GM23248 (cell line): ENCODE data around the gene DUSP22. TPM values are rescaled to one million over a fixed set of nuclear protein-coding genes. Genes with fewer than 3 reads are reported as not detected.

ENCODE experiments used
- DNase-seq: peaks from one replicate; pipeline ENCODE4 v3.0.0-alpha.2; 2015
- H2AFZ ChIP-seq: fragments of 200-600 bp; sonication (generic); 2 replicates; pipeline ENCODE4 v1.6.1; 2016; ENCODE audit warnings: antibody characterized with exemption
- H3F3A ChIP-seq: fragments of 200-600 bp; sonication (generic); 2 replicates; pipeline ENCODE4 v1.6.1; 2016; ENCODE audit warnings: mild to moderate bottlenecking, antibody characterized with exemption, mixed run types; ENCODE audit not compliant: insufficient read depth
- H3K27ac ChIP-seq: fragments of 200-600 bp; sonication (generic); 2 replicates; pipeline ENCODE4 v1.5.1; 2016; ENCODE audit warnings: mild to moderate bottlenecking
- H3K27me3 ChIP-seq: fragments of 200-600 bp; sonication (generic); replicated peaks from 2 replicates; pipeline ENCODE4 v1.6.1; 2016; ENCODE audit warnings: mild to moderate bottlenecking; ENCODE audit not compliant: insufficient read depth
- H3K36me3 ChIP-seq: fragments of 200-600 bp; sonication (generic); 2 replicates; pipeline ENCODE4 v1.6.1; 2016; ENCODE audit warnings: low read depth, mild to moderate bottlenecking
- H3K4me1 ChIP-seq: fragments of 200-600 bp; sonication (generic); 2 replicates; pipeline ENCODE4 v1.6.1; 2016; ENCODE audit warnings: mild to moderate bottlenecking; ENCODE audit not compliant: insufficient read depth
- H3K4me2 ChIP-seq: fragments of 200-600 bp; sonication (generic); one replicate; pipeline ENCODE4 v1.6.1; 2016; ENCODE audit warnings: mild to moderate bottlenecking; ENCODE audit not compliant: unreplicated experiment
- H3K4me3 ChIP-seq: fragments of 200-600 bp; sonication (generic); 2 replicates; pipeline ENCODE4 v1.5.1; 2016; ENCODE audit warnings: mild to moderate bottlenecking
- H3K79me2 ChIP-seq: fragments of 200-600 bp; sonication (generic); 2 replicates; pipeline ENCODE4 v1.6.1; 2016; ENCODE audit warnings: mild to moderate bottlenecking; ENCODE audit not compliant: insufficient read depth
- H3K9ac ChIP-seq: fragments of 200-600 bp; sonication (generic); 2 replicates; pipeline ENCODE4 v1.6.1; 2016; ENCODE audit warnings: mild to moderate bottlenecking
- H3K9me2 ChIP-seq: fragments of 200-600 bp; sonication (generic); 2 replicates; pipeline ENCODE4 v1.6.1; 2016; ENCODE audit warnings: mixed run types, mild to moderate bottlenecking, moderate library complexity; ENCODE audit not compliant: insufficient read depth
- H3K9me3 ChIP-seq: fragments of 200-600 bp; sonication (generic); one replicate; pipeline ENCODE4 v1.6.1; 2017; ENCODE audit warnings: low read depth
- H4K20me1 ChIP-seq: fragments of 200-600 bp; sonication (generic); 2 replicates; pipeline ENCODE4 v1.6.0; 2016; ENCODE audit not compliant: insufficient read depth
- EZH2 ChIP-seq: fragments of 200-600 bp; sonication (generic); IDR thresholded peaks from 2 replicates; pipeline ENCODE4 v1.6.1; 2018; ENCODE audit warnings: antibody characterized with exemption, mild to moderate bottlenecking; ENCODE audit not compliant: insufficient read depth, poor library complexity, severe bottlenecking
- EZH2phosphoT487 ChIP-seq: fragments of 200-600 bp; sonication (generic); IDR thresholded peaks from 2 replicates; pipeline ENCODE4 v1.6.1; 2018; ENCODE audit warnings: antibody characterized with exemption, moderate library complexity, mild to moderate bottlenecking, low read depth; ENCODE audit not compliant: insufficient read depth
- WGBS, 2 experiments: methylation state at CpG; one replicate each; pipeline ENCODE4 v1.1.6; 2015 to 2017; ENCODE audit warnings: low lambda C conversion rate in 2 of 2, low coverage in 1 of 2; ENCODE audit errors: missing lambda C conversion rate in 2 of 2; 5-methylcytosine and 5-hydroxymethylcytosine counted together
- in situ Hi-C: fragments of 300-500 bp; cut with MboI; formaldehyde crosslinking; loops from 2 replicates; pipeline ENCODE4 v1.15.0; 2020
- polyA plus RNA-seq: library from polyadenylated mRNA; unstranded; fragments of >200 nt; fragmentation: Nextera tagmentation; extraction: Ambion mirVana; gene quantifications from 2 replicates; pipeline ENCODE4 v1.2.1, GENCODE V29; 2016
- total RNA-seq: library from RNA; depleted of rRNA; stranded (reverse); fragments of >200 nt; shearing (Covaris generic); gene quantifications from 2 replicates; pipeline ENCODE4 v1.2.3, GENCODE V29; 2014

DUSP22 gene
- total and polyA plus RNA-seq, 2 experiments from 2014 or later = 12.4 to 15.7 TPM

DNA sequence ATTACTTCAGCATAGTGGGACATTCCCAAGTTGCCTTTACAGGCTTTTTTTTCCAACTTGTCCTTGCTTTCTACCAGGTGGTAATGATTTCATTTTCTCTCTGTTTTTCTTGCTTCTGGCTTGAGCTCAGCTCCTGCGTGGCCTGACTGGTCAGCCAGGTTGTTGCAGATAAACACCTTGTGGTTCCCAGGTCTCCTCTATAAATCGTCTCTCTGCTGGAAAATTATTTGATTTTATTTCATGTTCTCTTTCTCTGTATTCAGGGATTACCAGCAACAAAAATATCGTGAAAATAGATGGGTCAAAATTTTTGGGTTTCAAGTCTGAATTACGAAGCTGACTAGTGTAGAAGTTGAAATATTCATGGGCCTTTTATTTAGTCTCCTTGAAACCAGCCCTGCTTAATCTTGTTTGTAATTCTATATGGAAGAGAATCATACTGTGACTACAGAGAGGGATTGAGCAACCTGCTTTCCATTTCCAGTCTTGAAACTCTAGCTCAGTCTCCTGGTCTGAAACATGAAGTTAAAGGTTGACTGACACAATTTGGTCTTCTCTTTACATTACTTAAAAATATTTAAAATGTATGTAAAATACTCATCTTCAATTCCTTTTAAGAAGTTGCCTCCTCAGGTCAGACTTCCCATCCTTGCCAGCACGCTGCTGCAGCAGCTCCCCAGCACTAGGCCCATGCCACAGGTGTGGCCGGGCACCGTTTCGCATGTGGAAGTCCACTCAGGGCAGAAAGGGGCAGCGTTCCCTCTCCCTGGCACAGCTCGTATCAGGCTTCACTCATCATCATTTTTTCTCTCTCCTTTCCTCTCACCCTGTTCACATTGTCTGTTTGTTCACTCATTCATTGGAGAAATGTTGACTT is 7.1 kb downstream of the DUSP22 start:
- Histone ChIP-seq H3K4me2 (no peak overlapping the region), H3K9me3 (no peaks in the 10 kb centered on the region), H2AFZ (no peak overlapping the region), H3K4me1 (no peaks in the 10 kb centered on the region), H3K9ac (no peak overlapping the region), H4K20me1 (no peaks in the 10 kb centered on the region), H3K27ac (no peak overlapping the region), H3K4me3 (no peak overlapping the region), H3F3A (no peaks in the 10 kb centered on the region), H3K36me3 (no peaks in the 10 kb centered on the region), H3K9me2 (no peaks in the 10 kb centered on the region), H3K79me2 (no peaks in the 10 kb centered on the region), H3K27me3 (no peaks in the 10 kb centered on the region)
- no peak for TF ChIP-seq EZH2phosphoT487
- TF ChIP-seq EZH2 = no peak
- 41 to 46% methylated on average over 10 of the region's 10 CpGs for WGBS, 2 experiments
- in situ Hi-C loops = no loop called here
- DNase-seq = no peak

GRCh38 chr6:300026-300425 is 7.7 kb downstream of the DUSP22 start:
- in situ Hi-C loops = no loop called here
- no peaks in the 10 kb centered on the region for H3K36me3 ChIP-seq
- no peaks in the 10 kb centered on the region for H3K79me2 ChIP-seq
- no peaks in the 10 kb centered on the region for H3K4me1 ChIP-seq
- no peak overlapping the region for H2AFZ ChIP-seq
- no peaks in the 10 kb centered on the region for H3K27me3 ChIP-seq
- H3K4me3 ChIP-seq = no peak overlapping the region
- DNase-seq = no peak
- no peak overlapping the region for H3K9ac ChIP-seq
- no peaks in the 10 kb centered on the region for H3K9me2 ChIP-seq
- H3F3A ChIP-seq = no peaks in the 10 kb centered on the region
- TF ChIP-seq EZH2phosphoT487 = no peak
- TF ChIP-seq EZH2 = no peak
- H3K9me3 ChIP-seq = no peaks in the 10 kb centered on the region
- H3K27ac ChIP-seq = no peak overlapping the region
- WGBS, 2 experiments = 50 to 55% methylated on average over 6 of the region's 6 CpGs
- H3K4me2 ChIP-seq = no peak overlapping the region
- H4K20me1 ChIP-seq = no peaks in the 10 kb centered on the region

DNA sequence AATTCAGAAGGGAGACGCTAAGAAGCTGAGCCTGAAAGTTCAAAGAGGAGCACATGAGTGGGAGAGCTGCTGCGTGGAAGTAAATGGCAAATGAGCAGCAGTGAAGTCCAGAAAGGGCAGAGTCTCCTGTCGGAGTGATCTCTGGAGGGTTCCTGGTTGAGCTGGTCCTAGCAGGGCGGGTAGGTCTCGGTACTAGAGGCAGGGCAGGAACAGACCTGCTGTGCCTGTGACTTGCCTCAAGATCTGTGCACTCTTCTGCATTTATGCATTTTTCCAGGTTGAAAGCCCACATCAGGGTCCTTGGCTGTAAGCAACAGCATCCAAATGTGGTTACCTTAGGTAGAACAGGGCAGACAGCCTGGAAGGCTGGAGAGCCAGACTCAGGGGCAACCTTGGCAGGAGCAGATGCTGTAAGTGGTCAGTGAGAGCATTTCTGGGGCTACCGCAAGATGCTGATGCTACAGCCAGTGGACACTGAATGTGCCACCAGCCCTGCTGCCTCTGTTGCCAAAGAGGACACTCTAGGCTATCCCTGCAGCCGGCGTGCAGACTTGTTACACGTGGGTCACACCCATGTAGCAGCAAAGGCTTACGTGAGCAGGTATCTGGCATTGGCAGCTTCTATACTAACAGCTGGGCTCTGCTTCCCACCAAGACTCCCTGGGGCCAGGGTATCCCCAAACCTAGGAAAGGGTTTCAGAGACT is 8.4 kb downstream of the DUSP22 start:
- TF ChIP-seq EZH2 = no peak
- TF ChIP-seq EZH2phosphoT487 = no peak
- Histone ChIP-seq H3K36me3 (no peaks in the 10 kb centered on the region), H3K9ac (no peak overlapping the region), H3F3A (no peaks in the 10 kb centered on the region), H3K27ac (no peak overlapping the region), H4K20me1 (no peaks in the 10 kb centered on the region), H3K4me3 (no peak overlapping the region), H3K4me1 (no peaks in the 10 kb centered on the region), H3K9me2 (no peaks in the 10 kb centered on the region), H2AFZ (no peak overlapping the region), H3K27me3 (no peaks in the 10 kb centered on the region), H3K4me2 (no peak overlapping the region), H3K79me2 (no peaks in the 10 kb centered on the region), H3K9me3 (no peaks in the 10 kb centered on the region)
- DNase-seq = no peak
- WGBS, 2 experiments = 62 to 66% methylated on average over 10 of the region's 10 CpGs
- in situ Hi-C loops = no loop called here

- 66 to 71% methylated on average over 8 of the region's 8 CpGs for WGBS, 2 experiments
- TF ChIP-seq EZH2 = no peak
- TF ChIP-seq EZH2phosphoT487 = no peak
- in situ Hi-C loops = no loop called here
These were observed 9.2 kb downstream of the DUSP22 start for GRCh38 chr6:301526-301925.

More at GRCh38 chr6:301526-301925, 9.2 kb downstream of the DUSP22 start:
- no peaks in the 10 kb centered on the region for H3K79me2 ChIP-seq
- no peaks in the 10 kb centered on the region for H3F3A ChIP-seq
- H3K9ac ChIP-seq = no peak overlapping the region
- H3K4me1 ChIP-seq = no peaks in the 10 kb centered on the region
- H3K9me2 ChIP-seq = no peaks in the 10 kb centered on the region
- no peaks in the 10 kb centered on the region for H3K27me3 ChIP-seq
- no peak overlapping the region for H3K27ac ChIP-seq
- no peak overlapping the region for H3K4me3 ChIP-seq
- no peaks in the 10 kb centered on the region for H3K36me3 ChIP-seq
- H3K4me2 ChIP-seq = no peak overlapping the region
- H3K9me3 ChIP-seq = no peaks in the 10 kb centered on the region
- H4K20me1 ChIP-seq = no peaks in the 10 kb centered on the region
- DNase-seq = no peak
- no peak overlapping the region for H2AFZ ChIP-seq
